H1 (cell line): Measurements from ENCODE around the gene PSMB1. TPM values are rescaled to one million over a fixed set of nuclear protein-coding genes. Genes with fewer than 3 reads are reported as not detected.

Experiments
- BCL11A ChIP-seq, 2 experiments: IDR thresholded peaks; one replicate each; pipeline ENCODE4 v1.6.1; 2011; ENCODE audit warnings: low read depth in 2 of 2, low read length in 2 of 2, mild to moderate bottlenecking in 2 of 2
- CHD7 ChIP-seq: fragments of 300-600 bp; sonication (generic); IDR thresholded peaks from 2 replicates; pipeline ENCODE4 v1.7.1; 2012; ENCODE audit warnings: low read length, moderate library complexity, mild to moderate bottlenecking, inconsistent platforms; ENCODE audit not compliant: insufficient replicate concordance
- KDM1A ChIP-seq: fragments of 200-600, 300-600 bp; sonication (generic); IDR thresholded peaks from 2 replicates; pipeline ENCODE4 v1.7.1; 2016; ENCODE audit warnings: mild to moderate bottlenecking, low read length, borderline replicate concordance
- MAX ChIP-seq: IDR thresholded peaks from 2 replicates; pipeline ENCODE4 v1.6.1; 2012; ENCODE audit warnings: inconsistent platforms
- PHF8 ChIP-seq: fragments of 200-600 bp; sonication (generic); conservative IDR thresholded peaks from 2 replicates; pipeline ENCODE4 v1.7.1; 2012; ENCODE audit warnings: low read depth, mild to moderate bottlenecking, inconsistent platforms, low read length, moderate library complexity
- RAD21 ChIP-seq, 2 experiments: IDR thresholded peaks in 1 of 2; conservative IDR thresholded peaks in 1 of 2; 2 replicates each; pipeline ENCODE4 v1.6.1; 2011; ENCODE audit warnings: low read depth in 2 of 2, low read length in 2 of 2, improper control_type of control experiment in 1 of 2, inconsistent platforms in 1 of 2, mild to moderate bottlenecking in 1 of 2, moderate library complexity in 1 of 2
- RBBP5 ChIP-seq: IDR thresholded peaks from 2 replicates; pipeline ENCODE4 v1.7.1; 2012; ENCODE audit warnings: low read depth, mild to moderate bottlenecking, inconsistent platforms, low read length, moderate library complexity, borderline replicate concordance
- SP2 ChIP-seq: IDR thresholded peaks from 2 replicates; pipeline ENCODE4 v1.6.1; 2012; ENCODE audit warnings: mild to moderate bottlenecking, low read length, inconsistent platforms
- polyA plus RNA-seq, 7 experiments: library from polyadenylated mRNA; depleted of rRNA in 3 of 7; stranded (reverse) in 5 of 7; unstranded in 2 of 7; fragments of >200 nt in 5 of 7; fragments of 200-250 nt in 2 of 7; gene quantifications; 1 replicate in 5 of 7; 2 replicates in 1 of 7; 4 replicates in 1 of 7; pipeline versions ENCODE4 v1.2.1 to v1.2.3, GENCODE V29; 2011 to 2013; ENCODE audit warnings: missing spikeins in 2 of 7, mixed read lengths in 2 of 7
- total RNA-seq: library from RNA; stranded (reverse); fragmentation: NEBNext Ultra II Directional; extraction: Animal tissue kit (Norgen Biotek cat#: 25700); gene quantifications from 2 replicates; pipeline ENCODE4 v1.2.1, GENCODE V29; 2021

Gene PSMB1
- total and polyA plus RNA-seq, 2 of the 8 experiments (the other 6 are each of a cell fraction or from before 2014, with no cell fraction given), result 237 to 609 TPM

- no peak for TF ChIP-seq CHD7
- TF ChIP-seq RBBP5, result no peak
- no peak for TF ChIP-seq SP2
- TF ChIP-seq PHF8, result no peak
- TF ChIP-seq MAX, result peak; percentile 54; the same call in 1 of the 2 replicates
- TF ChIP-seq BCL11A (IDR thresholded peaks at IDR 0.05; ENCODE audit: low read depth in 2 of 2, low read length in 2 of 2), result no peak
- no peak for TF ChIP-seq KDM1A
- peak; percentile 93 for TF ChIP-seq RAD21 (IDR thresholded peaks at IDR 0.05 in 1 of 2, conservative IDR thresholded peaks at IDR 0.05 in 1 of 2; ENCODE audit: low read depth in 2 of 2, low read length in 2 of 2)
Measured at GRCh38 chr6:170516783-170517616, 36.1 kb downstream of the PSMB1 start (continued).
